HG03439 (cell line): ENCODE data around the gene CFAP54.

ENCODE experiments used
- ATAC-seq: cut with Tn5 transposase; IDR thresholded peaks from one replicate; pipeline ENCODE4 v1.9.1; 2021; ENCODE audit warnings: mild to moderate bottlenecking, moderate library complexity; ENCODE audit not compliant: unreplicated experiment

The CFAP54 gene

DNA sequence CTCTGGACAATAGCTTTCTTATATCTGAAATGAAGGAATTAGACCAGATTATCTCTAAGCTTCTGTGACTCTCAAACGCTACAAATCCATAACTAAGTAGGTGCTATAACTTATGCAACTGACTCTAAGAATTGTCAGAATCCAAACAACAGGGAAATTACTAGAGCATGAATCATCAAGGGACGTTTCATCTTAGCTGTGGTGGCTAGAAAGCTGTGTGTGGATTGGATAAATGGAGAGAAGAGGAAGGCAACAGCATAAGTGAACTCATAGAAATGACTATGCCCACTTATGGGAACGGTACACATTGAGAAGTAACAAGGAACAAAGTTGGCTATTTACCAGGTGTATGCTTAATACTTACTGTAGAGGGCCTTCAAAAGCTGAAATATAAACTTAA, 321.7 kb downstream of the CFAP54 start:
- no peak for ATAC-seq

- no peak for ATAC-seq
These were observed 322.8 kb downstream of the CFAP54 start for GRCh38 chr12:96812153-96812552.

DNA sequence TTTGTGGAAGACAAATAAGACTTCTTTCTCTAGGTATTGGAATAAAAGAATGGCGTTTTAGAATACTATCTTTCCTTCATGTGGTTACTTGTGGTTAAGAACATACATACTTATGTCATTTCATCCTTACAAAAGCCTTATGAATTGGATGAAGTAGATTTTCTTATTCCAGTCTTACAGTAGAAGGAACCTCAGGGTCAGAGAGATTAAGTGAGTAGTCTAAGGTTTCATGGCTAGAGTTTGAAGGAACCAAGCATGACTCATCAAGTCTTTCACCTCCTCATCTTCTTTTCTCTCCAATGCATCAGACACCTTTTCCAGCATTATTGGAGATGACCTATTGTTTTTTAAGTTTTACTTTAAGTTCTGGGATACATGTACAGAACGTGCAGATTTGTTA, 324.8 kb downstream of the CFAP54 start:
- no peak for ATAC-seq

GRCh38 chr12:96821592-96821991, 332.2 kb downstream of the CFAP54 start:
- no peak for ATAC-seq

DNA sequence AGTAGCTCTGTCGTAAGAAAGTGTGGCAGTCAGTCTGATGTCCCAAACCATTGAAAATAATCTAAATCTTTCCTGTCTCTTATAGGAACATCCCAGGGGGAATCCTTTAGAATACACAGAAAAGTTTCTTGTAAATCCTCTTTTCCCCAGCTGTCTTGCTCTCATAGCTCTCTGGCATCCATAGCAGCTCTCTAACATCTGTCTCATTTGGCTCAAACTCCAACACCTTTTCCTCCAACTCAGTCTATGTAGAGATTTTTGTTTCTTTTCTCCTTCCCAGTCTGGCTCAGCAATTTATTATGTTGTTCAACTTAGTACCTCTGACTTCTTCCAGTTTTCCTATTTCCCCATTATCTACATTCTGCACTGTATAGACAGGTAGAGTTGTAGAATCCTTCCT, 333.3 kb downstream of the CFAP54 start:
- no peak for ATAC-seq

GRCh38 chr12:96824074-96824837, 334.9 kb downstream of the CFAP54 start:
- no peak for ATAC-seq

DNA sequence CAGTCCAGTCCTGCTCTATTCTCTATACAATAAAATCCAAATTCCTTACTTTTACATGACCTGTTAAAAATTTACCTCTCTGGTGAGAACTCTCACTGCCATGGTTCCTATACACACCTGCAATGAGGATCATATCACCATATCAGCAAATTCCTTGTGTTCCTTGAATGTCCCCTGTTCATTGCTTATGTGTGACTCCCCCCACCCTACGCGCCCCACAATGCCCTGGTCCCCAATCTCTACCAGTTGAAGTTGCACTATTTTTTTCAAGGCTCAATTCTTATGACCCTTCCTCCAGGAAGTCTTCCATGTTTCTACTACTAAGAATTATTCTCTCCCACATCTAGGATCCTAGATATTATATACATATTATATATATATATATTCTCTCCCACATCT, 335.5 kb downstream of the CFAP54 start:
- ATAC-seq: no peak

GRCh38 chr12:96828169-96828789, 338.9 kb downstream of the CFAP54 start:
- no peak for ATAC-seq

- ATAC-seq: no peak
These were observed 340.0 kb downstream of the CFAP54 start for GRCh38 chr12:96829354-96829753.

GRCh38 chr12:96831346-96831745, 342.0 kb downstream of the CFAP54 start:
- no peak for ATAC-seq

- ATAC-seq: no peak
These were observed 356.9 kb downstream of the CFAP54 start for GRCh38 chr12:96846293-96846692.

DNA sequence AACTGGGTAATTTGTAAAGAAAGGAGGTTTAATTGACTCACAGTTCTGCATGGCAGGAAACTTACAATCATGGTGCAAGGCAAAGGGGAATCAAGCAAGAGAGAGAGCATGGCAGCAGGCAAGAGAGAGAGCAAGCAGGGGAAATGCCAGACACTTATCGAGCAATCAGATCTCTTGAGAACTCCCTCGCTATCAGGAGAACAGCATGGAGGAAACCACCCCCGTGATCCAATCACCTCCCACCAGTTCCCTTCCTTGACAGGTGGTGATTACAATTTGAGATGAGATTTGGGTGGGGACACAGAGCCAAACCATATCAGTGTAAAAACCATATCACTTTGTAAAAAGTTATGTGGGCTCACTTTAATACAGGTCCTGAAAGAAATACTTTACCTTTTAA, 361.3 kb downstream of the CFAP54 start:
- ATAC-seq: no peak

GRCh38 chr12:96858162-96858561, 368.8 kb downstream of the CFAP54 start:
- ATAC-seq: no peak

DNA sequence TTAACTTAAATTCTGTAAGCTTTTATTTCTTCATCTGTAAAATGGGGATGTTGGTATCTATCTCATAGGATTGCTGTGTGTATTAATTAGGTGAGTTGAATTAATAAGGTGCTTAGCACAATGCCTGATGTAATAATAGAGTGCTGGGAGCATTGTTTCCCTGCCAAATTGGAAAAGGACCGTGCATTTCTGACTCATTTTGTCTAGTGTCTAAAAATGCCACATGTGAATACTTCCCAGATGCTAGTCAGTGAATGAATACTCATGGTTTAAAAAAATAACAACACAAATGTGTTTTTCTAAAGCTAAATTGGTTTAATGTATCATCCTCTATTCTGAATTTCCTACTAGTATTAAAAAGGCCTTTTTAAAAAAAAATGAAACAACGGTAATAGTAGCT, 372.3 kb downstream of the CFAP54 start:
- ATAC-seq: no peak

- ATAC-seq: no peak
These were observed 372.9 kb downstream of the CFAP54 start for GRCh38 chr12:96862326-96862725.

DNA sequence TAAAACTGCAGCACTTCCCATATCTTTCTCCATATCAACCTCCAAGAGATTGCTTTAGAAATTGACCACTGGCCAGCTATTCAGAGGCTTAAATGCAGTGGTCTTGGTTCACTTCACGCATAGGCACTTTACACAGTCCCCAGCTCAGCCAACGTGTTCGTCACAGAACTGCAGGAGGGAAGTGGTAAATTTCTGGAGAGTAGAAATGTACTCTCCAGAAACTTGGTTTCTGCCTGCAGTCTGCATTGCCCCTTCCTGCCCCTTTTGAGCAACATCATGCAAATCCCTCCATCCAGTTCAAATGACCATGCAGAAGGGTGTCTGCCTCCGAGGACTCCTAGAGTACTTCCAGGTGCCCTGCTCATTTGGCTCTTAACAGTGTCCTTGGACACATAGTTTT, 375.0 kb downstream of the CFAP54 start:
- no peak for ATAC-seq

GRCh38 chr12:96866801-96867590, 377.6 kb downstream of the CFAP54 start:
- no peak for ATAC-seq

- ATAC-seq: no peak
These were observed 381.6 kb downstream of the CFAP54 start for GRCh38 chr12:96870946-96871345.

DNA sequence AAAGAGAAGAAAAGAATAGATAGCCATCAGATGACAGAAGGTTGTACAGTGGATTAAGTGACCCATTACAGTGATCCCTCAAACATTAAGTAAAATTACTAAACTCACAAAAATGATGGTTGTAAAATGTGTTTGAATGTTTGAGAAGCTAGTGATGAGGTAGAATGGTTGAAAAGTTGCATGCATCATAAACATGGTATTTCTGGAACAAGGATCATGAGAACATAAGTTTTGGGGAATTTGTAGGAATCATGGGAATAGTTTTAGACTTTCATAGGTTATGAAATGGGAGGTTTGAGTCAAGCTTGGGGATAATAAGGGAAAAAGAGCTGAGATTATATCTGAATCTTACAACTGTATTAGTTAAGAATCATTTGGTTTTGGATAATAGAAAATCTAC, 383.6 kb downstream of the CFAP54 start:
- no peak for ATAC-seq

DNA sequence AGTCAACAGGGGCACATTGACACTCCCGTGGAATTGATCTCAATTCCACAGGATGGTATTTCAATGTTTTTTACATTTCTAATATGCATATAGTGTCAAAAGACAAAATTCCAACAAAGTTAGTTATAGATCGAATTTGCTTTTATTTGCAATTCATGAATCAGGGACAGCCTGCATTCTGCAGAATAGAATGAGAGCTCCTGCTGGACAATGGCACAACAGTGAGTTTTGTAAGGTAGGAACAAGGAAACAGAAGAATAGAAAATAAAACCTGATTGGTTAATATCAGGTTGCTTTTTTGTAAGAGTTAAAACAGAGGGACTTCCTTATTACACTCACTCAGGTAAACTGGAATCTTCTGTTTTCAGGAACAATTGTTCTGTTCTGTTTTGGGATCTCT, 384.8 kb downstream of the CFAP54 start:
- no peak for ATAC-seq

GRCh38 chr12:96876966-96877365, 387.6 kb downstream of the CFAP54 start:
- no peak for ATAC-seq

- no peak for ATAC-seq
These were observed 389.3 kb downstream of the CFAP54 start for GRCh38 chr12:96878704-96879103.
